KMS-11 (cell line): ENCODE data around the gene HS2ST1.

Experiments
- H2AFZ ChIP-seq: fragments of 200-600 bp; sonication (generic); 2 replicates; pipeline ENCODE4 v1.6.1; 2016; ENCODE audit warnings: antibody characterized with exemption, mixed run types, low read depth
- H3K27ac ChIP-seq: fragments of 200-600 bp; sonication (generic); 2 replicates; pipeline ENCODE4 v1.6.1; 2016; ENCODE audit warnings: mild to moderate bottlenecking, mixed run types
- H3K27me3 ChIP-seq: fragments of 200-600 bp; sonication (generic); 2 replicates; pipeline ENCODE4 v1.6.1; 2017; ENCODE audit warnings: mild to moderate bottlenecking, low read depth, mixed run types, moderate library complexity; ENCODE audit not compliant: insufficient read depth
- H3K36me3 ChIP-seq: fragments of 200-600 bp; sonication (generic); 2 replicates; pipeline ENCODE4 v1.6.1; 2017; ENCODE audit warnings: mild to moderate bottlenecking, mixed run types; ENCODE audit not compliant: insufficient read depth
- H3K4me1 ChIP-seq: fragments of 200-600 bp; sonication (generic); 2 replicates; pipeline ENCODE4 v1.6.1; 2016; ENCODE audit warnings: mild to moderate bottlenecking, low read depth, mixed run types; ENCODE audit not compliant: poor library complexity, severe bottlenecking
- H3K4me2 ChIP-seq: fragments of 200-600 bp; sonication (generic); 2 replicates; pipeline ENCODE4 v1.7.0; 2016; ENCODE audit warnings: mild to moderate bottlenecking, mixed run types
- H3K4me3 ChIP-seq: fragments of 200-600 bp; sonication (generic); IDR thresholded peaks from 2 replicates; pipeline ENCODE4 v1.6.1; 2017; ENCODE audit warnings: low read depth, low read length, mixed read lengths; ENCODE audit not compliant: insufficient read depth
- H3K79me2 ChIP-seq: fragments of 200-600 bp; sonication (generic); 2 replicates; pipeline ENCODE4 v1.6.1; 2016; ENCODE audit warnings: low read depth, mixed run types; ENCODE audit not compliant: insufficient read depth
- H3K9ac ChIP-seq: fragments of 200-600 bp; sonication (generic); 2 replicates; pipeline ENCODE4 v1.6.1; 2016; ENCODE audit warnings: mild to moderate bottlenecking, mixed run types
- H4K20me1 ChIP-seq: fragments of 200-600 bp; sonication (generic); 2 replicates; pipeline ENCODE4 v1.6.1; 2016; ENCODE audit warnings: mild to moderate bottlenecking, mixed run types; ENCODE audit not compliant: insufficient read depth
- CTCF ChIP-seq: fragments of 200-600 bp; sonication (generic); conservative IDR thresholded peaks from 2 replicates; pipeline ENCODE4 v1.6.1; 2017; ENCODE audit warnings: low read depth, mild to moderate bottlenecking, antibody characterized with exemption, low read length, moderate library complexity, mixed read lengths

The HS2ST1 gene

GRCh38 chr1:87104945-87105344 lies 190.5 kb downstream of the HS2ST1 start:
- Histone ChIP-seq H3K36me3 (no peaks in the 10 kb centered on the region), H4K20me1 (no peaks in the 10 kb centered on the region), H3K79me2 (no peaks in the 10 kb centered on the region), H3K4me3 (no peak overlapping the region), H2AFZ (no peak overlapping the region), H3K27me3 (no peaks in the 10 kb centered on the region), H3K9ac (no peak overlapping the region), H3K27ac (no peak overlapping the region), H3K4me1 (no peaks in the 10 kb centered on the region), H3K4me2 (no peak overlapping the region)
- TF ChIP-seq CTCF, result no peak

- H3K4me3 ChIP-seq, result no peak overlapping the region
- no peak overlapping the region for H3K4me2 ChIP-seq
- H3K27ac ChIP-seq, result no peak overlapping the region
- no peak for TF ChIP-seq CTCF
- no peaks in the 10 kb centered on the region for H3K4me1 ChIP-seq
- H3K9ac ChIP-seq, result no peak overlapping the region
- H3K79me2 ChIP-seq, result no peaks in the 10 kb centered on the region
- no peaks in the 10 kb centered on the region for H3K27me3 ChIP-seq
- H3K36me3 ChIP-seq, result no peaks in the 10 kb centered on the region
- no peak overlapping the region for H2AFZ ChIP-seq
- H4K20me1 ChIP-seq, result no peaks in the 10 kb centered on the region
Measured at GRCh38 chr1:87106144-87106543, 191.7 kb downstream of the HS2ST1 start.

- no peak overlapping the region for H3K27ac ChIP-seq
- H3K4me1 ChIP-seq, result no peaks in the 10 kb centered on the region
- no peak overlapping the region for H3K4me3 ChIP-seq
- no peaks in the 10 kb centered on the region for H3K36me3 ChIP-seq
- no peak overlapping the region for H3K9ac ChIP-seq
- H2AFZ ChIP-seq, result no peak overlapping the region
- no peaks in the 10 kb centered on the region for H3K27me3 ChIP-seq
- no peak overlapping the region for H3K4me2 ChIP-seq
- no peaks in the 10 kb centered on the region for H4K20me1 ChIP-seq
- no peaks in the 10 kb centered on the region for H3K79me2 ChIP-seq
- TF ChIP-seq CTCF, result no peak
Measured at GRCh38 chr1:87106867-87107266, 192.4 kb downstream of the HS2ST1 start.

GRCh38 chr1:87108228-87108627 lies 193.8 kb downstream of the HS2ST1 start:
- Histone ChIP-seq H3K4me1 (no peaks in the 10 kb centered on the region), H3K4me3 (no peak overlapping the region), H3K79me2 (no peaks in the 10 kb centered on the region), H3K27ac (no peak overlapping the region), H4K20me1 (no peaks in the 10 kb centered on the region), H3K4me2 (no peak overlapping the region), H3K9ac (no peak overlapping the region), H3K27me3 (no peaks in the 10 kb centered on the region), H2AFZ (no peak overlapping the region), H3K36me3 (no peaks in the 10 kb centered on the region)
- TF ChIP-seq CTCF, result no peak
